A549 treated with AZD9567 at 1 μM for 4 hours (cell line): ENCODE data around the gene CRELD2. TPM values are rescaled to one million over a fixed set of nuclear protein-coding genes. Genes with fewer than 3 reads are reported as not detected.

Source experiments
- total RNA-seq: library from RNA; stranded (reverse); fragments of 200-300 nt; extraction: Qiagen RNA extraction; gene quantifications from 5 replicates; pipeline ENCODE4 v1.2.3, GENCODE V29; 2022; ENCODE audit not compliant: insufficient read depth

CRELD2 gene
- 19.1 to 30.5 TPM (median 29.0 TPM) in 5 replicates for total RNA-seq

GRCh38 chr22:49917974-49918910 lies at the start of gene CRELD2, which contains the start of gene ALG12:
CRELD2 (plus strand) TSS chr22:49918634; CDS start chr22:49918770, 136 bp downstream.
ALG12 (minus strand) TSS chr22:49918438; CDS start chr22:49913765, 4,673 bp downstream.

GRCh38 chr22:49960159-49961004 lies 41.9 kb downstream of the CRELD2 start, which contains the start of gene PIM3:
PIM3 (plus strand) TSS chr22:49960772; CDS start chr22:49960948, 176 bp downstream.

Other genes starting within 250 kb of the CRELD2 start
- gene BRD1, start 90.8 kb upstream of the CRELD2 start, total RNA-seq = 14.5 to 18.1 TPM (median 17.2 TPM) in 5 replicates
- gene ZBED4, start 64.8 kb upstream of the CRELD2 start, total RNA-seq = 10.7 to 13.0 TPM (median 12.2 TPM) in 5 replicates
- 9.2 to 11.9 TPM (median 10.0 TPM) in 5 replicates for gene ALG12, start 196 bp upstream of the CRELD2 start, total RNA-seq
- gene PIM3, start 42.1 kb downstream of the CRELD2 start, total RNA-seq = 27.6 to 74.8 TPM (median 71.5 TPM) in 5 replicates
- 0.03 to 0.05 TPM (median 0.04 TPM) in 3 of 5 replicates, not detected in the others for gene IL17REL, start 94.1 kb downstream of the CRELD2 start, total RNA-seq
- not detected in 5 replicates for gene TTLL8, start 139.7 kb downstream of the CRELD2 start, total RNA-seq
- not detected in 5 replicates for gene MLC1, start 166.8 kb downstream of the CRELD2 start, total RNA-seq
- gene MOV10L1, start 171.4 kb downstream of the CRELD2 start, total RNA-seq = not detected in 5 replicates